Measurements from ENCODE around the gene CIP2A.

- TF ChIP-seq, protein P1, sequence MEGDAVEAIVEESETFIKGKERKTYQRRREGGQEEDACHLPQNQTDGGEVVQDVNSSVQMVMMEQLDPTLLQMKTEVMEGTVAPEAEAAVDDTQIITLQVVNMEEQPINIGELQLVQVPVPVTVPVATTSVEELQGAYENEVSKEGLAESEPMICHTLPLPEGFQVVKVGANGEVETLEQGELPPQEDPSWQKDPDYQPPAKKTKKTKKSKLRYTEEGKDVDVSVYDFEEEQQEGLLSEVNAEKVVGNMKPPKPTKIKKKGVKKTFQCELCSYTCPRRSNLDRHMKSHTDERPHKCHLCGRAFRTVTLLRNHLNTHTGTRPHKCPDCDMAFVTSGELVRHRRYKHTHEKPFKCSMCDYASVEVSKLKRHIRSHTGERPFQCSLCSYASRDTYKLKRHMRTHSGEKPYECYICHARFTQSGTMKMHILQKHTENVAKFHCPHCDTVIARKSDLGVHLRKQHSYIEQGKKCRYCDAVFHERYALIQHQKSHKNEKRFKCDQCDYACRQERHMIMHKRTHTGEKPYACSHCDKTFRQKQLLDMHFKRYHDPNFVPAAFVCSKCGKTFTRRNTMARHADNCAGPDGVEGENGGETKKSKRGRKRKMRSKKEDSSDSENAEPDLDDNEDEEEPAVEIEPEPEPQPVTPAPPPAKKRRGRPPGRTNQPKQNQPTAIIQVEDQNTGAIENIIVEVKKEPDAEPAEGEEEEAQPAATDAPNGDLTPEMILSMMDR (conservative IDR thresholded peaks at IDR 0.05 in 1 of 2, IDR thresholded peaks at IDR 0.05 in 1 of 2; ENCODE audit: extremely low read depth in 1 of 2, insufficient read depth in 1 of 2, low read depth in 1 of 2, low read length in 2 of 2), result no peak
- no peak for TF ChIP-seq EZH2 (IDR thresholded peaks at IDR 0.05; ENCODE audit: borderline replicate concordance, low read length)
Measured at GRCh38 chr3:108525256-108525655, 64.0 kb downstream of the CIP2A start.

Data from mammary epithelial cell (primary cell).